ENCODE results near the gene CDC42.

CDC42 gene

GRCh38 chr1:22101199-22101598, 48.7 kb downstream of the CDC42 start:
- TF ChIP-seq, protein P1, sequence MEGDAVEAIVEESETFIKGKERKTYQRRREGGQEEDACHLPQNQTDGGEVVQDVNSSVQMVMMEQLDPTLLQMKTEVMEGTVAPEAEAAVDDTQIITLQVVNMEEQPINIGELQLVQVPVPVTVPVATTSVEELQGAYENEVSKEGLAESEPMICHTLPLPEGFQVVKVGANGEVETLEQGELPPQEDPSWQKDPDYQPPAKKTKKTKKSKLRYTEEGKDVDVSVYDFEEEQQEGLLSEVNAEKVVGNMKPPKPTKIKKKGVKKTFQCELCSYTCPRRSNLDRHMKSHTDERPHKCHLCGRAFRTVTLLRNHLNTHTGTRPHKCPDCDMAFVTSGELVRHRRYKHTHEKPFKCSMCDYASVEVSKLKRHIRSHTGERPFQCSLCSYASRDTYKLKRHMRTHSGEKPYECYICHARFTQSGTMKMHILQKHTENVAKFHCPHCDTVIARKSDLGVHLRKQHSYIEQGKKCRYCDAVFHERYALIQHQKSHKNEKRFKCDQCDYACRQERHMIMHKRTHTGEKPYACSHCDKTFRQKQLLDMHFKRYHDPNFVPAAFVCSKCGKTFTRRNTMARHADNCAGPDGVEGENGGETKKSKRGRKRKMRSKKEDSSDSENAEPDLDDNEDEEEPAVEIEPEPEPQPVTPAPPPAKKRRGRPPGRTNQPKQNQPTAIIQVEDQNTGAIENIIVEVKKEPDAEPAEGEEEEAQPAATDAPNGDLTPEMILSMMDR (IDR thresholded peaks at IDR 0.05; ENCODE audit: borderline replicate concordance, control extremely low read depth, extremely low read depth, insufficient read depth, missing control alignments) = no peak
- in situ Hi-C loops (cut with MboI; ENCODE audit: low sequenced_read_pairs, unreplicated experiment) = no loop called here

DNA sequence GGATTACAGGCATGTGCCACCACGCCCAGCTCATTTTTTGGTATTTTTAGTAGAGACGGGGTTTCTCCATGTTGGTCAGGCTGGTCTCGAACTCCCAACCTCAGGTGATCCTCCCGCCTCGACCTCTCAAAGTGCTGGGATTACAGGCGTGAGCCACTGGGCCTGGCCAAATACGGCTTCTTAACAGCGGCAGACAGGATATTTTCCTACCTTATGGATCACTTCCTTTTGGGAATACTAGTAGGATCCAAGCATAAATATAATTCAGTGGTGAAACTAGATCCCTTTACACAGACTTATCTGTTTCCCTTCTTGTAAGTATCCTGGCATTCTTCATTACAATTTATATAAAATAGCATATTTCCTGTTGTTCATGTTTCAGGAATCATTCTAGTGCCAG, 49.5 kb downstream of the CDC42 start:
- TF ChIP-seq, protein P1 (IDR thresholded peaks at IDR 0.05; ENCODE audit: borderline replicate concordance, control extremely low read depth, extremely low read depth, insufficient read depth, missing control alignments) = no peak
- in situ Hi-C loops (cut with MboI; ENCODE audit: low sequenced_read_pairs, unreplicated experiment) = no loop called here
- no peak for DNase-seq (ENCODE audit: low spot score)

More at GRCh38 chr1:22101199-22101598, 48.7 kb downstream of the CDC42 start:
- DNase-seq (ENCODE audit: low spot score) = no peak

- TF ChIP-seq, protein P1 (IDR thresholded peaks at IDR 0.05; ENCODE audit: borderline replicate concordance, control extremely low read depth, extremely low read depth, insufficient read depth, missing control alignments) = no peak
- in situ Hi-C loops (cut with MboI; ENCODE audit: low sequenced_read_pairs, unreplicated experiment) = no loop called here
- no peak for DNase-seq (ENCODE audit: low spot score)
Observed at GRCh38 chr1:22102746-22103145, 50.2 kb downstream of the CDC42 start.

GRCh38 chr1:22104094-22104493, 51.6 kb downstream of the CDC42 start:
- no peak for DNase-seq (ENCODE audit: low spot score)
- TF ChIP-seq, protein P1 (IDR thresholded peaks at IDR 0.05; ENCODE audit: borderline replicate concordance, control extremely low read depth, extremely low read depth, insufficient read depth, missing control alignments) = no peak
- in situ Hi-C loops (cut with MboI; ENCODE audit: low sequenced_read_pairs, unreplicated experiment) = no loop called here

DNA sequence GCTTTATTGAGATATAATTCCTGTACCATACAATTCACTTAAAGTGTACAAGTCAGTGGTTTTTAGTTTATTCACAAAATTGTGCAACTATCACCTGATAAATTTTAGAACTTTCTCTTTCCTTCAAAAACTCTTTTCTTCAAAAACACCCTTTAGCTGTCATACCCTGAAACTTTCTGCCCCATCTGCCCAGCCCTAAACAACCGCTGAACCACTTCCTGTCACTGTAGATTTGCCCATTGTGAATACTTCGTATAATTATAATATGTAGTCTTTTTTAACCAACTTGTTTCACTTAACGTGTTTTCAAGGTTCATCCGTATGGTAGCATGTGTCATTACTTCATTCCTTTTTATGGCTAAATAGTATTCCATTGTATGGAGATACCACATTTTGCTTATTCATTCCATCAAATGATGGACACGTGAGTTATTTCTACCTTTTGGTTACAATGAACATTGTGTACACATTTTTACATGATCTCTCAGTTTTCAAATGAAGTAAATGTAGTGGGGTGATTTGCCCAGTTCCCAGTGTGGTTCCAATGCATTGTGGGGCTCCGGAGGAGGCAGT, 52.4 kb downstream of the CDC42 start:
- in situ Hi-C loops (cut with MboI; ENCODE audit: low sequenced_read_pairs, unreplicated experiment) = no loop called here
- DNase-seq (ENCODE audit: low spot score) = no peak
- TF ChIP-seq, protein P1 (IDR thresholded peaks at IDR 0.05; ENCODE audit: borderline replicate concordance, control extremely low read depth, extremely low read depth, insufficient read depth, missing control alignments) = no peak

DNA sequence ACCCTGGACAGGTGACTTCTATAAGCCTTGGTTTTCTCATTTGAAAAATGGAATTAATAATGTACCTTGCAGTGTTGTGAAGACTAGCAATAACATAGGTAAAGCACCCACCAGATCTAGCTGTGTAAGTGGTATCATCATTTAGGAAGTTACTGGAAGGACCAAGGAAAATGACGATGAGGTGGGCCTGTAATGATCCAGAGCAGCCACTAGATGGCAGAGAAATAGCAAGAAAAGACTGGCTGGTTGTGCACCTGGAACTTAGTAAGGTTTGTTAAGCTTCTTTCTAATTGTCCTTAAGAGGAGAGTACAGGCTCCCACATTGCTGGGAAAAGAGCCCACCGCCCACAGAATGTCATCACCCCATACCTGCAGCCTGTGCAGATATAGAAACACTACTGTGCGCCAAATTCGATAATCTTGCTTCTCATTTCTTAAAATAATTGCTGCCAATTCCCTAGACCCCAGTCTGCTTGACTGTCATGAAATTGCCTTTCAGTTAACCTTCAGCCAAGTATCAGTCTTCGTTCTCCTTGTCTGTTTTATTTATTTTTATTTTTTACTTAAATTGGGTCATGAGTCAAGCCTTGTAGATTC, 53.2 kb downstream of the CDC42 start:
- in situ Hi-C loops (cut with MboI; ENCODE audit: low sequenced_read_pairs, unreplicated experiment) = no loop called here
- TF ChIP-seq, protein P1 (IDR thresholded peaks at IDR 0.05; ENCODE audit: borderline replicate concordance, control extremely low read depth, extremely low read depth, insufficient read depth, missing control alignments) = peak; percentile 62

More for the DNA sequence above, 53.2 kb downstream of the CDC42 start:
- no peak for DNase-seq (ENCODE audit: low spot score)
